HG02610 (cell line): ENCODE measurements around the gene KRT73.

ENCODE experiments used
- ATAC-seq: cut with Tn5 transposase; IDR thresholded peaks from one replicate; pipeline ENCODE4 v1.9.1; 2021; ENCODE audit warnings: mild to moderate bottlenecking, moderate library complexity; ENCODE audit not compliant: unreplicated experiment

The KRT73 gene

GRCh38 chr12:52627395-52628110 is 9.2 kb upstream of the KRT73 start:
- no peak for ATAC-seq

- ATAC-seq, result no peak
These were observed 4.0 kb upstream of the KRT73 start for GRCh38 chr12:52622349-52622748.

DNA sequence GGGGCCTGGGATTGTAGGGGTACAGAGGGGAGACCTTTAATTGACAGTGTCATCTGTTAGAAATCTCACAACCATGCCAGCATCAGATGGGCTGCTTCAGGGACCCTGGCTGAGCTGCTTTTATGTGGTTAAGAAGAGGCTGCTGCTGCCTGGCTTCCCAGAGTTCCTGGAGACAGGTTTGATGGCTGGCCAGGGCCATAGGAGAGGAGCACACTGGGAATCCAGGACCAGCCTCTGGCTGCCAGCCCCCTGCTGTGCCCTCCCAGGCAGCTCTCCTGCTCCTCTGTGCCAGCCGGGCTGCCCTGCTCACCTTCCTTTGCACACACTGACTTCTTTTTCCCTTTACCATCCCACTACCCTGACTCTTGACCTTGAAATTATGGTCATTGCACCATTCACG is 507 bp upstream of the KRT73 start:
- ATAC-seq, result no peak

GRCh38 chr12:52617403-52617785 is 965 bp downstream of the KRT73 start:
- ATAC-seq, result no peak

- no peak for ATAC-seq
These were observed 1.5 kb downstream of the KRT73 start for GRCh38 chr12:52616680-52617402.

DNA sequence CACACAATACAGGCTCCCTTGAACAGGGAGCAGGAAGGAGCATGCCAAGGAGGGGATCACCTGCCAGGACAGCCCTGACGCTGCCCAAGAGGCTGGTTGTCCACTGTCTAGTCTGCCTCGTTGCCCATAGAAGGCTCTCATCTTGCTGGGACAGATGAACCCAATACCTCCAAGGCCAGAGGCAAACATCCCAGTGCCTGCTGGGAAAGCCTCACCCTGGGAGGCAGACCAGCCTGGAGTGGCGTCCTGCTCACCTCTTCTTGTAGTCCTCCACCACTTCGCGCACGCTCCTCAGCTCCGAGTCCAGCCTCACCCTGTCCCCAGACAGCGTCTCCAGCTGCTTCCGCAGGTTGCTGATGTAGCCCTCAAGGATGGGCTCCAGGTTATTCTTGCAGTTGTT is 2.4 kb downstream of the KRT73 start:
- no peak for ATAC-seq

- no peak for ATAC-seq
These were observed 3.0 kb downstream of the KRT73 start for GRCh38 chr12:52615208-52615868.

DNA sequence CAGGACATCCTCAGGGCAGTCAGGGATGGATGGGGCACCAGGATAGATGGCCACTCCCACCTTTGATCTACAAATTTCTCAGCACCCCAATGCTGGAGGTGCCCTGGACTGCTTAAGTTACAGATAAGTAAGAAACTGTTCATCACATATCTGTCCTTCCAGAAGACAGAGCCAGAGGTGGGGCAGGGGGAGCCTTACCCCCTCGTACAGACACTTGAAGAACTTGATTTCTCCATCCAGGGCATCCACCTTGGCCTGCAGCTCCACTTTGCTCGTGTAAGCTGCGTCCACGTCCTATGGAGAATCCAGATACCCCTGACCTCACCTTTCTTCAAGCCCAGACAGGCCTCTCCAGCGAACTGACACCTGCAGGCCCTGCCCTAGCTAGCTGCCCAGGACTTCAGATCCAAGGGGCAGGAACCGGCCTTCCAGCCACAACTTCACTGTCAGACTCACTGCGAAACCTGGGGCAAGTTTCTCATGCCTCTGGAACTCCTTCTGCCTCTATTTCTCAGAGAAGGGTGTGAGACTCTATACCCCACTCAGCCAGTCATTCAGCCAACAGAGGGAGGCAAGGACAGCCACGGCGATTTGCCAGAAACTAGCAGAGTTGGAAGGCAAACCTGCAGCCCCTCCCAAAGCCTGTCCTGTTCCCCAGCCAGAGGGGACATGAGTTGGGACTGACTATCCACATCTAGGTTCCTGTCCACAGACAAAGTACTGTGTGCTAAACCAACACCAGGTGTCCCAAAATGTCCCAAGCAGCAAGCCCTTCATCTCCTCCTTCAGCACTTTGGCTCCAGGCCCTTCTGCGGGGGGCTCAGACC is 3.8 kb downstream of the KRT73 start:
- ATAC-seq, result no peak

GRCh38 chr12:52613384-52614030 is 4.9 kb downstream of the KRT73 start:
- ATAC-seq, result no peak

- no peak for ATAC-seq
These were observed 5.7 kb downstream of the KRT73 start for GRCh38 chr12:52612431-52613383.

GRCh38 chr12:52611080-52611468 is 7.3 kb downstream of the KRT73 start:
- ATAC-seq, result no peak

DNA sequence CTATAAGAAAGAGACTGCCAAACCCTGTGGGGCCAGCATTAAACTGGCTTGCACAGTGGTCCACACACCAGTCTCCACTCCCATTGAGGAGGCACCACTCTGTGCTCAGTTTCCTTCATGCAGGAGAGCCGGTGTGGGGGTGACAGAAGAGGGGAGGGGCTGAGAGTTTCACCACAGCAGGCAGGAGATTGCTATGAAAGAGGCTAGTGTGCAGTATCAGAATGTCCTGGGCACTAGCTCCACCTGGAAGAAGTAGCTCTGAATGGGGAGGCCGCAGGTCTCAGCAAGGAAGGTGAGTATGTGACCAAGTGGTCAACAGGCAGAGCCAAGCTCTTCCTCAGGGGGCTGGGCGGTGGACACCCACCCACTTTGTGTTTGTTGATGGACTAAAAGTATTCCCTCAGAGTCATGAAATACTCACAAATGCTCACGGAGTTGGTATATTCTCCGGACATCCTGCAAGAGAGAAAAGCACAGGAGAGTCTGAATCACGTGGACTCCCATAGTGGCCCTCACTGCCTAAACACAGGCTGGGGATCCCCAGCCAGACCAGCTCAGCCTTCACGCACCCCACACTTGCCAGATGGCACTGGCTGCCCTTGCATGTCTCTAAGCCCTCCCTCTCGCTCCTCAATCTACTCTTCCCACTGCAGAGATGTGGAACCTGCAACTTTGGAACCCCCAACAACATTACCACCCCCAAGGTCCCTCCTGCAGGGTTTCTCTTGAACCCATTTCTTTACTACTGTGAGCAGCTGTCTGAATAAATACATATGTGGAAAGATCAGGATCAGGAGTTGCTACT is 9.3 kb downstream of the KRT73 start:
- no peak for ATAC-seq

GRCh38 chr12:52608161-52608560 is 10.2 kb downstream of the KRT73 start:
- ATAC-seq, result no peak

GRCh38 chr12:52607314-52607713 is 11.0 kb downstream of the KRT73 start:
- no peak for ATAC-seq

DNA sequence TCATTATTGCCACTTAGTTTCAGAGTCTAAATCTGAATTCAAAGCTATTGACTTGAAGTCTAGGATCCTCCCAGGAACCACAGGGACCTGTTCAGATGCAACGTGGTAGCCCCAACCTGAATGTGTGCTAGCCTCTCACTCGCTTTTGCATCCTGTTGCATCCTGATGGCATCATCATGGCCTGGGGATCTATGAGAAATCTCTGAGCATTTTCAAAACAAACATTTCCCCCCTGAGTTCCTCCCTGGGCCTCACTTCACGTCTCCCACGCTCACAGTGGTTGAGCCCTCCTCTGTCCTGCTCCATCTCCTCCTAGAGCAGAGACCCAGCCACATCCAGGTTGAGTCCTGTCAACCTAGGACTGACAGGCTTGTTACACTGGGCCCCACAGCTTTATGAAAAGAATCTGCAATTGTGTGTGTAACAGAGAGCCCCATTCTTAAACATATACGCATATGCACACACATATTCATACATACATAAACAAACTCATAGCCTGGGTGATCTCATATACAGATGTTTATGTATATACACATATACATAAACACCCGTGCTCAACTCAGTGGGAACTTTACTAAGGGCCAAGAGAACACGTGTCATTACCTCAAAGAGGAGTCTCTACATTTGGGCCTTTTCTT is 11.7 kb downstream of the KRT73 start:
- no peak for ATAC-seq

DNA sequence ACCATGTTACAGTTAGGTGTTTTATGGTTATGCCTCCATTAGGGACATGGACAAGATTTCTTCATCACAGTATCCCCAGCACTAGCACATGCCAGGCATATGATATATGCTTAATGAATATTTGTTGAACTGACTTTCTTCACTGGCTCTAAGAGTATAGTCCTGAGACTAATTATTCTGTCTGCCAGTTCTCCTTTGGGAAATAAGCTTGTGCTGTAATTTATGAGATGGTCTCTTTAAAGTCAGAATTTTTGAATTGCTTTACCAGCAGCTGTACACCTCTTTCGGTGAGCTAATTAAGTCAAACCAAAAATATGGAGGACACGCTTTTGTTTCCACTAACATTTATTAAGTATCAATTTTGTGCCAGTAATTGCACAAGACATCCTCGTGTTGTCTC is 12.3 kb downstream of the KRT73 start:
- ATAC-seq, result no peak

DNA sequence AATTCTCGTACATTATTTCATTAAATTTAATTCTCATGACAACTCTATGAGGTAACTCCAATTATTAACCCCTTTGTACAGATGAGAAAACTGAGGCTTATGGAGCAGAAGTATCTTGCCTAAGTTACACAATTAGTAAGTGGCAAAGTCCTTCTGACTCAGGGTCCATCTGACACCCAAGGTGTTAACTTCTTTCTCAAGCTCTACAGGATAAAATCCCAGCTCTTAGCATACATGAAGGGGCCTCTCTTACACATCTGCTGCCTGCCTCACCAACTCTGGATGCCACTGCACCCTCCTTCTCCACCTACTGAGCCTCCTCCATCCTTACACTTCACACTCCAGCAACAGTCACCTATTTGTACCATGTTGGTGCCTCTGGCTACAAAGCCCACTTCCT is 12.8 kb downstream of the KRT73 start:
- no peak for ATAC-seq

DNA sequence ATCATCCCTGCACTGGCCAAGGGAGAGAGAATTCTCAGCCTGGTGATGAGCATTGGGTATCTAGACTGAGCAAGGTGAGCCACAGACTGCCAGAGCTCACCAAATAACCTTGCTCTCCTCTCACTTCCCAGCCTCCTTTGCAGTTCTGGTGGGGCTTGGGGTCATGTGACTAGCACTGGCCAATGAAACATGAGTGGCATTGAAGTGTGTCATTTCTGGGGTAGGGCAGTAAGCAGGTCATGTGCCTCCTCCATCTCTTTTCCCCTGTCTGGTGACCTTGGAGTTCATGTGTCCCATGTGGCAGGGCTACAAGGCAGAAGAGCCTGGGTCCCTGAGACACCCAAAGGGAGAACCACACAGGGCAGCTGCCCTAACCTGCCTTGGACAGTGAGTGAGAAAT is 13.5 kb downstream of the KRT73 start:
- ATAC-seq, result no peak
